Measurements from ENCODE around the gene NSD2.

DNA sequence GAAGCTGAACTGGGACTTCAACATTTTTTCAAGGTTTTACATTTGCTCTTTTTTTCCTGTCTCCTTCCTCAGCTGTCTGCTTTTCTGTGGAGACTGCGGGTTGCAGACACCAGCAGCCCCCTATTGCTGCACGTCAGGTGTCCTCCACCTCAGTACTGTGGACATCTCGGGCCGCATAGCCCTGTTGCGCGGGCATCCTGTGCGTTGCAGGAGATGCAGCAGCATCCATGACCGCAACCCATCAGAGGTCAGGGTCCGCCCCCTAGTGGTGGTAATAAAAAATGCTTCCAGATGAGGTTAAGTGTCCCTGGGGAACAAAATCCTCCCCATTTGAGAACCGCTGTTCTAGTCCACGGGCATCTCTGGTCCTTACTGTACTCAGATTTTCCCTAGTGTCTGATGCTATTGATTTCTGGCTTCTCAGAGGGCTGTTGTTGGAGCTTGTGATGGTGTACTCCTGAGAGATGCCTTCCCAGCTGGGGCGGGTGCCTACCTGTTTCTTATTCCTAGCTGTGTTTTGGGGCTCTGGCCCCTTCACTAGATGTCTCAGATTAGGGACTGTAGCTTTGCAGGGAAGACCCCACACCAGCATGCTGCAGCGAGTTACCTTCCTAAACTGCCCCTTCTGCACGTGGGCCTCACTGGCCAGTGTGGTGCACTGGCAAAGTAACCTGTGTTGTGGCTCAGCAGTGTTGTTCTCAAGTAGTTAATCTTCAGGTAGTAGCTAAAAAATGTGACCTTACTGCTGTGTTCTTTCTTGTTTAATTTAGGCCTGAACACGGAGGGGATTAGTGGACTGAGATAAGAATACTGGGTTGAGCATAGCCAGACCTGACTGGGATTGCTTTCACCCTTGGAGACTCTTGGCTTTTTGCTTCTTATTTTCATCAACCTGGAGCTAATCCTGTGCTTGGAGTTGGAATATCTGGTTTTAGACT lies 28.2 kb downstream of the NSD2 start:
- TF ChIP-seq, protein P1, sequence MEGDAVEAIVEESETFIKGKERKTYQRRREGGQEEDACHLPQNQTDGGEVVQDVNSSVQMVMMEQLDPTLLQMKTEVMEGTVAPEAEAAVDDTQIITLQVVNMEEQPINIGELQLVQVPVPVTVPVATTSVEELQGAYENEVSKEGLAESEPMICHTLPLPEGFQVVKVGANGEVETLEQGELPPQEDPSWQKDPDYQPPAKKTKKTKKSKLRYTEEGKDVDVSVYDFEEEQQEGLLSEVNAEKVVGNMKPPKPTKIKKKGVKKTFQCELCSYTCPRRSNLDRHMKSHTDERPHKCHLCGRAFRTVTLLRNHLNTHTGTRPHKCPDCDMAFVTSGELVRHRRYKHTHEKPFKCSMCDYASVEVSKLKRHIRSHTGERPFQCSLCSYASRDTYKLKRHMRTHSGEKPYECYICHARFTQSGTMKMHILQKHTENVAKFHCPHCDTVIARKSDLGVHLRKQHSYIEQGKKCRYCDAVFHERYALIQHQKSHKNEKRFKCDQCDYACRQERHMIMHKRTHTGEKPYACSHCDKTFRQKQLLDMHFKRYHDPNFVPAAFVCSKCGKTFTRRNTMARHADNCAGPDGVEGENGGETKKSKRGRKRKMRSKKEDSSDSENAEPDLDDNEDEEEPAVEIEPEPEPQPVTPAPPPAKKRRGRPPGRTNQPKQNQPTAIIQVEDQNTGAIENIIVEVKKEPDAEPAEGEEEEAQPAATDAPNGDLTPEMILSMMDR (IDR thresholded peaks at IDR 0.05), result peak; percentile 92
- no peak for TF ChIP-seq EZH2 (IDR thresholded peaks at IDR 0.05; ENCODE audit: borderline replicate concordance, insufficient read depth, low read depth, low read length, poor library complexity, severe bottlenecking)
